OCI-LY7 (cell line): ENCODE measurements around the gene SNX13. TPM values are rescaled to one million over a fixed set of nuclear protein-coding genes. Genes with fewer than 3 reads are reported as not detected.

Experiments
- BruUV-seq: library from RNA; stranded (reverse); fragments of 400-500 nt; replicated peaks from 2 replicates; lab custom pipeline; 2021; lab: Mats Ljungman, UMichigan
- CTCF ChIA-PET: fragments of 300-600 bp; sonication (Branson Sonifier 250); formaldehyde crosslinking; loops from one replicate; lab custom pipeline; 2022; ENCODE audit warnings: antibody characterized with exemption; ENCODE audit not compliant: unreplicated experiment; lab: Charles Lee
- POLR2A ChIA-PET: fragments of 300-600 bp; sonication (Branson Sonifier 250); formaldehyde crosslinking; loops from one replicate; lab custom pipeline; 2022; ENCODE audit warnings: antibody characterized with exemption; lab: Charles Lee
- DNase-seq: peaks from one replicate; pipeline ENCODE4 v3.0.0-alpha.2; 2015; ENCODE audit warnings: low spot score
- H2AFZ ChIP-seq: fragments of 200-600 bp; sonication (generic), shearing (Covaris generic); 2 replicates; pipeline ENCODE4 v1.6.1; 2014; ENCODE audit warnings: mild to moderate bottlenecking, antibody characterized with exemption, low read length, moderate library complexity
- H3K27ac ChIP-seq: fragments of 200-600 bp; sonication (generic); 2 replicates; pipeline ENCODE4 v1.5.1; 2014; ENCODE audit warnings: mixed run types, low read depth, mild to moderate bottlenecking, moderate library complexity, low read length, inconsistent platforms; ENCODE audit not compliant: poor library complexity, severe bottlenecking
- H3K36me3 ChIP-seq: fragments of 200-600 bp; sonication (generic); 2 replicates; pipeline ENCODE4 v1.6.1; 2014; ENCODE audit warnings: mild to moderate bottlenecking, antibody characterized with exemption, low read length, moderate library complexity, mixed read lengths; ENCODE audit not compliant: insufficient read depth
- H3K4me1 ChIP-seq: fragments of 200-600 bp; sonication (generic); 2 replicates; pipeline ENCODE4 v1.5.1; 2014; ENCODE audit warnings: mild to moderate bottlenecking, low read length; ENCODE audit not compliant: insufficient read depth, poor library complexity, severe bottlenecking
- H3K4me2 ChIP-seq: fragments of 200-600 bp; sonication (generic); 2 replicates; pipeline ENCODE4 v1.6.1; 2014; ENCODE audit warnings: mild to moderate bottlenecking, low read length
- H3K4me3 ChIP-seq: fragments of 200-600 bp; sonication (generic); 2 replicates; pipeline ENCODE4 v1.5.1; 2014; ENCODE audit warnings: mild to moderate bottlenecking, low read depth, low read length; ENCODE audit not compliant: poor library complexity, severe bottlenecking
- H3K79me2 ChIP-seq: fragments of 200-600 bp; sonication (generic); 2 replicates; pipeline ENCODE4 v1.6.1; 2016; ENCODE audit warnings: low read depth, mild to moderate bottlenecking, low read length, moderate library complexity, mixed read lengths; ENCODE audit not compliant: insufficient read depth
- H3K9me2 ChIP-seq: fragments of 200-600 bp; sonication (generic); 2 replicates; pipeline ENCODE4 v1.6.1; 2016; ENCODE audit warnings: mild to moderate bottlenecking, low read length, mixed read lengths; ENCODE audit not compliant: insufficient read depth
- H3K9me3 ChIP-seq: fragments of 200-600 bp; sonication (generic); 2 replicates; pipeline ENCODE4 v1.6.1; 2014; ENCODE audit warnings: mild to moderate bottlenecking, mixed run types, low read length, mixed read lengths
- H4K20me1 ChIP-seq: fragments of 200-600 bp; sonication (generic); 2 replicates; pipeline ENCODE4 v1.6.1; 2014; ENCODE audit warnings: mild to moderate bottlenecking, antibody characterized with exemption, low read length, moderate library complexity, mixed read lengths; ENCODE audit not compliant: insufficient read depth
- EZH2phosphoT487 ChIP-seq: fragments of 200-600 bp; sonication (generic); IDR thresholded peaks from 2 replicates; pipeline ENCODE4 v1.6.1; 2018; ENCODE audit warnings: low read depth, borderline replicate concordance, mild to moderate bottlenecking, mixed run types, antibody characterized with exemption, low read length, moderate library complexity, mixed read lengths
- intact Hi-C: fragments of 100-400 bp; cut with micrococcal nuclease; formaldehyde crosslinking; loops from one replicate; pipeline ENCODE4 v1.10.0; 2022; ENCODE audit not compliant: unreplicated experiment
- total RNA-seq, 2 experiments: library from RNA; depleted of rRNA in 1 of 2; stranded (reverse); fragments of >200 nt in 1 of 2; shearing (Covaris generic) in 1 of 2; gene quantifications; 2 replicates each; pipeline ENCODE4 v1.2.3, GENCODE V29; 2014 to 2022
- TF ChIP-seq, protein P1 (sequence below): fragments of 200-600 bp; sonication (generic); conservative IDR thresholded peaks from 2 replicates; pipeline ENCODE4 v1.5.1; 2014; ENCODE audit warnings: mild to moderate bottlenecking, antibody characterized with exemption, low read length, moderate library complexity, mixed read lengths

The SNX13 gene
- total RNA-seq, 2 experiments from 2014 or later, result 20.0 to 32.6 TPM

- ChIA-PET CTCF (no interaction called here), POLR2A (no interaction called here)
- peak overlapping the region; percentile 96 for H2AFZ ChIP-seq
- TF ChIP-seq EZH2phosphoT487, result no peak
- TF ChIP-seq, protein P1, sequence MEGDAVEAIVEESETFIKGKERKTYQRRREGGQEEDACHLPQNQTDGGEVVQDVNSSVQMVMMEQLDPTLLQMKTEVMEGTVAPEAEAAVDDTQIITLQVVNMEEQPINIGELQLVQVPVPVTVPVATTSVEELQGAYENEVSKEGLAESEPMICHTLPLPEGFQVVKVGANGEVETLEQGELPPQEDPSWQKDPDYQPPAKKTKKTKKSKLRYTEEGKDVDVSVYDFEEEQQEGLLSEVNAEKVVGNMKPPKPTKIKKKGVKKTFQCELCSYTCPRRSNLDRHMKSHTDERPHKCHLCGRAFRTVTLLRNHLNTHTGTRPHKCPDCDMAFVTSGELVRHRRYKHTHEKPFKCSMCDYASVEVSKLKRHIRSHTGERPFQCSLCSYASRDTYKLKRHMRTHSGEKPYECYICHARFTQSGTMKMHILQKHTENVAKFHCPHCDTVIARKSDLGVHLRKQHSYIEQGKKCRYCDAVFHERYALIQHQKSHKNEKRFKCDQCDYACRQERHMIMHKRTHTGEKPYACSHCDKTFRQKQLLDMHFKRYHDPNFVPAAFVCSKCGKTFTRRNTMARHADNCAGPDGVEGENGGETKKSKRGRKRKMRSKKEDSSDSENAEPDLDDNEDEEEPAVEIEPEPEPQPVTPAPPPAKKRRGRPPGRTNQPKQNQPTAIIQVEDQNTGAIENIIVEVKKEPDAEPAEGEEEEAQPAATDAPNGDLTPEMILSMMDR, result no peak
- H3K9me3 ChIP-seq, result no peaks in the 10 kb centered on the region
- H3K27ac ChIP-seq, result peak overlapping the region; percentile 71
- H4K20me1 ChIP-seq, result no peaks in the 10 kb centered on the region; the same call in 1 of the 2 replicates
- peak overlapping the region; percentile 95 for H3K4me2 ChIP-seq
- peaks cover 29% of the 10 kb centered on the region for H3K4me1 ChIP-seq
- H3K79me2 ChIP-seq, result peaks cover 60% of the 10 kb centered on the region
- intact Hi-C loops, result loop anchor here (10.0 kb wide), 1 partner anchor 555 kb away; the partner anchor contains the start of gene HDAC9
- H3K9me2 ChIP-seq, result no peaks in the 10 kb centered on the region
- no TSS peak for BruUV-seq
- H3K4me3 ChIP-seq, result peak overlapping the region; percentile 96
- peaks cover 9% of the 10 kb centered on the region for H3K36me3 ChIP-seq
- DNase-seq, result peak; percentile 44
These were observed 540 bp downstream of the SNX13 start for GRCh38 chr7:17939606-17940301.

GRCh38 chr7:17939211-17939605 lies 1.1 kb downstream of the SNX13 start:
- Histone ChIP-seq H4K20me1 (peaks cover 4% of the 10 kb centered on the region; the same call in 1 of the 2 replicates), H3K4me1 (peaks cover 34% of the 10 kb centered on the region), H3K4me3 (peak overlapping the region; percentile 96), H2AFZ (peak overlapping the region; percentile 96; the same call in 1 of the 2 replicates), H3K79me2 (peaks cover 65% of the 10 kb centered on the region), H3K9me2 (no peaks in the 10 kb centered on the region), H3K36me3 (peaks cover 9% of the 10 kb centered on the region), H3K27ac (peak overlapping the region; percentile 71), H3K4me2 (peak overlapping the region; percentile 95), H3K9me3 (no peaks in the 10 kb centered on the region)
- ChIA-PET POLR2A (interaction anchor here (0.6 to 2.7 kb wide), 3 partner anchors 11 to 31 kb away, joined by 4 to 15 read pairs (median 5); no protein-coding TSS in a partner anchor), CTCF (no interaction called here)
- TSS peak; percentile 61 for BruUV-seq
- intact Hi-C loops, result no loop called here
- no peak for TF ChIP-seq EZH2phosphoT487
- TF ChIP-seq, protein P1, result no peak
- peak; percentile 28 for DNase-seq
